ENCODE data around the gene STEAP2.

Gene STEAP2

DNA sequence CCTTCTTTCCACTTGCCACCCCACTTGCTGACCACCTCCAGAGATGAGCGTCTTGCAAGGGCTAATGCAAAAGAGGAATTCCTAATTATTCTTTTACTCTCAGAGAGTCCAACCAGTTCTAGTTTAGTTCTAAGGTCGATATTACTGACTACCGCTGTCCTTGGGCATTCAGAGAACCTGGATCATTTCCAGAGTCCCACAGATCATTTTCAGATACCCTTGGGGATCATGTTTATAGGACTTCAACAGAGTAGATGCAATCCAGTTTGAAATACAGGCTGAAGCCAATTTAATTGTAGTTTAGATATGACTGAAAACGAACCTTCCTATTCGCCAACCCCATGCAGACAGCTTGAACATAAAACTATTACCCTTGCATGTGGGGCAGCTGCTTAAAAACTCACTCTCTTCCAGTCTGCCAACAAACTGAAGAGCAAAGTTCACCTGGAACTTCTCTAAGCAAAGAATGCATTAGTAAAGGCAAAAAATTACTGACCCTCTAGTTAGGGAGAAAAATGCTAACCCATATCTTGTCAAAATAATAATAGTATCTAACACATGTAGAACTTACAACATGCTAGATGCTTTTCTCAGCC, 55.8 kb downstream of the STEAP2 start:
- no peak for DNase-seq (ENCODE audit: low read depth in 2 of 3, low spot score in 2 of 3)

GRCh38 chr7:90269163-90269562, 57.6 kb downstream of the STEAP2 start:
- DNase-seq (ENCODE audit: low read depth in 2 of 3, low spot score in 2 of 3) = no peak

DNA sequence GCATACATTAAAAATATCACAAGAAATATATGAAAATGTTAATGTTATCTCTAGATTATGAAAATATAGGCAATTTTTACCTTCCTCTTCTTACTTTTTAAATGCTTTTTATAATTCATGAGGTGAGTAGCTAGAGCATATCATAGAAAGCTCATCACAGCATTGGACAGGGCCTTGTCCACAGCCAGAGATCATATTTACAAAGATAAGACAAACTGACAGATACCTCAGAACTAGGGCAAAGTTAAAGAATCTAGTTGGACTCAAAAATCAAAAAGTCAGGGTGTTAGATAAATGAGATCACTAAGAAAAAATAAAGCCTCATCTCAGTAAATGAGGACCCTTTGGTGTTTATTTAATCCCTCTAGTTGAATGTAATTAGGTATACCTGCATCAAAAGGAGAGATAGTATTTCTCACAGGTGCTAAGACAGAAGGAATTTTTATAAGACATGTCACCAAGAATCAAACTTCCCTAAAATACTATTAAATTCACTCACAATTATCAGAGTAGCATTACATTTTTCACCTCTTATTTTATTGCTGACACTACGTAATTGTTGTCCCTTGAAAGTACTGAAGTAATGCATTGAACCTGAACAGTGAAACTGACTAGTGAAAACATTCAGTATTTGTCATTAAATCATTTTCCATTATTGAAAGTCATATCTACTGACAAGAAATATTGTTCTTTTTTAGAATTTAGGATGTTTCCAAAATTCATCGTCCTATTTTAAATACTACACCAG, 59.1 kb downstream of the STEAP2 start:
- DNase-seq (ENCODE audit: low read depth in 2 of 3, low spot score in 2 of 3) = no peak

- no peak for DNase-seq (ENCODE audit: low read depth in 2 of 3, low spot score in 2 of 3)
Measured at GRCh38 chr7:90271753-90272152, 60.2 kb downstream of the STEAP2 start.

DNA sequence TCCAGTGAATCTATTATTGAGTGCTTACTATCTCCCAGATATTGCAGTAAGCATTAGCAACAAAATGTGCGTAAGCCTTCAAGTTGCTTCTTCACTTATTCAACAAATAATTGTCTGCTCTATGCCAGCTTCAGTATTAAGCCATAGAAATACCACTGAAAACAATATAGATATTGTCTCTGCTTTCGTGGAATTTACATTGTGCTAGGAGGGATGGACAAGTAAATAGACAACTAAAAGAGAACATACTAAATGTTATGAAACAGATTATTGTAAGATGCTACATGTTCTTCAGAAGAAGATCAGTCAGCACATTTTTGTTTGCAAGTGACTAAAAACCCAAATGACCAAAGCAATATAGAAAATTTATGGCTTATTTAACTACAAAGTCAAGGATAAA, 60.7 kb downstream of the STEAP2 start:
- DNase-seq (ENCODE audit: low read depth in 2 of 3, low spot score in 2 of 3) = no peak

GRCh38 chr7:90274161-90274560, 62.6 kb downstream of the STEAP2 start:
- no peak for DNase-seq (ENCODE audit: low read depth in 2 of 3, low spot score in 2 of 3)

DNA sequence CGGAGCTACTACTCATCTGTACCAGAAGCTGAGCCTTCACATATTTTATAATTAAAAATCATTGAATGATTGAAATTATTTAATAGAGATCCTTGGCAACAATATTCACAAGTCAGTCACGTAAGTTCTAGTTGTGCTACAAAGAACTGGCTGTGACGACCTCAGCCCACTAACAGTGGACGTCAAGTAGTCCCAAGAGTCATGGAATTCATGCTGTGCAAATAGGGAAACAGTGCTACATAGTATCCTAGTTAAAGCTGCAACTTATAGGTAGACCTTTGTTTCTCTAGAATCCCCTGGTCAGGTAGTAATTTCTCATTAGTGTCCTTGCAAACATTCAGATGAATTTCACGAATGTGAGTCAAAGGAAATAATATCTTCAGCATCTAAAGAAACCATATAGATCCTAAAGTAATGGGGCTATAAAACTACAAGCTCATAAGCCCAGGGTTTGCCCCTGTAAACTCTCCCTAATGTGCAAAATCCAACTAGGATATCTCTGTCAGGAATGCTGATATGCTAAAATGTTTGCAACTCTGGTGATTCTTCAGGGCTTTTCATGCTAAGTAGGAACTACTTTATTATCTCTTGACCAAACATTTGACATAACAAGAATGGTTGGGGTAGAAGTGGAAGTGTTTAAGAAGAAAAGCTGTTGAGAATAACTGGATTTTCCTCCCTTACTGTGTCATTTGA, 64.6 kb downstream of the STEAP2 start:
- no peak for DNase-seq (ENCODE audit: low read depth in 2 of 3, low spot score in 2 of 3)

Data from activated CD8-positive, alpha-beta memory T cell treated with anti-CD3 and anti-CD28 coated beads for 48 hours (primary cell).